Keratinocyte (primary cell): ENCODE results near the gene HAND2. TPM values are rescaled to one million over a fixed set of nuclear protein-coding genes. Genes with fewer than 3 reads are reported as not detected.

Source experiments
- DNase-seq: peaks from one replicate; pipeline ENCODE4 v3.0.0-alpha.2; 2011; ENCODE audit warnings: low read depth, missing footprints, low spot score
- FAIRE-seq: peaks from 2 replicates; lab custom pipeline; 2011; peaks lifted over from hg19 to GRCh38; lab: Jason Lieb, UNC
- H2AFZ ChIP-seq: 2 replicates; pipeline ENCODE4 v1.6.0; 2012; ENCODE audit warnings: low read length, control low read depth, inconsistent platforms; ENCODE audit not compliant: control insufficient read depth
- H3K27ac ChIP-seq: 2 replicates; pipeline ENCODE4 v1.5.1; 2011; ENCODE audit warnings: low read length; ENCODE audit not compliant: control insufficient read depth, insufficient read depth
- H3K27me3 ChIP-seq: 3 replicates; pipeline ENCODE4 v1.6.0; 2011; ENCODE audit warnings: low read length; ENCODE audit not compliant: control insufficient read depth, insufficient read depth; ENCODE audit errors: extremely low read depth
- H3K36me3 ChIP-seq, 2 experiments: 2 replicates in 1 of 2; 3 replicates in 1 of 2; pipeline ENCODE4 v1.5.1; 2011; ENCODE audit warnings: low read length in 2 of 2, mild to moderate bottlenecking in 1 of 2; ENCODE audit not compliant: control insufficient read depth in 2 of 2, insufficient read depth in 2 of 2; ENCODE audit errors: extremely low read depth in 1 of 2
- H3K4me1 ChIP-seq: 3 replicates; pipeline ENCODE4 v1.5.1; 2011; ENCODE audit warnings: low read length; ENCODE audit not compliant: control insufficient read depth, insufficient read depth; ENCODE audit errors: extremely low read depth
- H3K4me2 ChIP-seq: 3 replicates; pipeline ENCODE4 v1.6.0; 2011; ENCODE audit warnings: low read depth, low read length; ENCODE audit not compliant: control insufficient read depth, insufficient read depth; ENCODE audit errors: extremely low read depth
- H3K4me3 ChIP-seq, 3 experiments: fragments of 200-600 bp in 1 of 3; sonication (generic) in 1 of 3; 2 replicates in 2 of 3; 3 replicates in 1 of 3; pipeline ENCODE4 v1.5.1; 2011 to 2016; ENCODE audit warnings: low read length in 3 of 3, mild to moderate bottlenecking in 3 of 3, control low read depth in 2 of 3, inconsistent platforms in 1 of 3, low read depth in 1 of 3, mixed read lengths in 1 of 3, mixed run types in 1 of 3, moderate library complexity in 1 of 3; ENCODE audit not compliant: control insufficient read depth in 2 of 3, insufficient read depth in 2 of 3; ENCODE audit errors: extremely low read depth in 1 of 3
- H3K79me2 ChIP-seq: 2 replicates; pipeline ENCODE4 v1.6.0; 2012; ENCODE audit warnings: low read length; ENCODE audit not compliant: control insufficient read depth, insufficient read depth
- H3K9ac ChIP-seq: 3 replicates; pipeline ENCODE4 v1.6.0; 2011; ENCODE audit warnings: low read length; ENCODE audit not compliant: control insufficient read depth, insufficient read depth; ENCODE audit errors: extremely low read depth
- H3K9me1 ChIP-seq: 3 replicates; pipeline ENCODE4 v1.6.0; 2011; ENCODE audit warnings: low read length; ENCODE audit not compliant: control insufficient read depth, insufficient read depth; ENCODE audit errors: extremely low read depth
- H3K9me3 ChIP-seq: 2 replicates; pipeline ENCODE4 v1.5.1; 2012; ENCODE audit warnings: low read depth, low read length; ENCODE audit not compliant: control insufficient read depth
- H4K20me1 ChIP-seq: 3 replicates; pipeline ENCODE4 v1.6.0; 2011; ENCODE audit warnings: low read length; ENCODE audit not compliant: control insufficient read depth, insufficient read depth; ENCODE audit errors: extremely low read depth
- CTCF ChIP-seq, 3 experiments: IDR thresholded peaks in 1 of 3; conservative IDR thresholded peaks in 1 of 3; optimal IDR thresholded peaks in 1 of 3; 2 replicates in 2 of 3; 3 replicates in 1 of 3; pipeline versions ENCODE3 to v1.5.1; 2011; ENCODE audit warnings: low read length in 3 of 3, mild to moderate bottlenecking in 3 of 3, moderate library complexity in 2 of 3, control low read depth in 1 of 3, inconsistent platforms in 1 of 3; ENCODE audit not compliant: insufficient read depth in 2 of 3; ENCODE audit errors: extremely low read depth in 1 of 3
- EZH2 ChIP-seq: IDR thresholded peaks from one replicate; pipeline ENCODE4 v1.6.1; 2012; ENCODE audit warnings: inconsistent platforms, mild to moderate bottlenecking, low read length, moderate library complexity
- dilution Hi-C: fragments of 300-500 bp; cut with MboI; formaldehyde crosslinking; loops from one replicate; pipeline ENCODE4 v1.7.0; 2020; ENCODE audit warnings: low sequenced_read_pairs; ENCODE audit not compliant: extremely low pct_ligation_motif_present
- polyA plus RNA-seq, 5 experiments: library from polyadenylated mRNA; depleted of rRNA in 3 of 5; stranded (reverse) in 3 of 5; stranded (forward) in 1 of 5; unstranded in 1 of 5; fragments of >200 nt; gene quantifications; 1 replicate in 1 of 5; 2 replicates in 3 of 5; 3 replicates in 1 of 5; pipeline versions ENCODE4 v1.2.1 to v1.2.3, GENCODE V29; 2011 to 2012; ENCODE audit warnings: missing spikeins in 2 of 5, low read depth in 1 of 5, low replicate concordance in 1 of 5

The HAND2 gene
- polyA plus RNA-seq, 1 donor (not counting 4 experiments of a cell fraction or from before 2014, with no cell fraction given), result not detected

GRCh38 chr4:173573725-173574124 lies 43.7 kb upstream of the HAND2 start:
- no peaks in the 10 kb centered on the region for H3K9me1 ChIP-seq
- dilution Hi-C loops, result no loop called here
- no peak overlapping the region for H3K27ac ChIP-seq
- no peak overlapping the region for H2AFZ ChIP-seq
- no peaks in the 10 kb centered on the region for H3K36me3 ChIP-seq
- FAIRE-seq, result no peak
- no peaks in the 10 kb centered on the region for H3K9me3 ChIP-seq
- TF ChIP-seq EZH2 (no peak), CTCF (optimal IDR thresholded peaks at IDR 0.05 in 1 of 3, IDR thresholded peaks at IDR 0.05 in 1 of 3, conservative IDR thresholded peaks at IDR 0.05 in 1 of 3; ENCODE audit: extremely low read depth in 1 of 3, insufficient read depth in 2 of 3, low read length in 3 of 3) (no peak)
- no peak for DNase-seq
- H3K4me1 ChIP-seq, result no peaks in the 10 kb centered on the region
- H3K4me3 ChIP-seq, result no peak overlapping the region
- no peaks in the 10 kb centered on the region for H3K79me2 ChIP-seq
- no peaks in the 10 kb centered on the region for H4K20me1 ChIP-seq
- no peaks in the 10 kb centered on the region for H3K27me3 ChIP-seq
- no peak overlapping the region for H3K4me2 ChIP-seq
- H3K9ac ChIP-seq, result no peak overlapping the region

GRCh38 chr4:173573286-173573685 lies 43.3 kb upstream of the HAND2 start:
- dilution Hi-C loops, result no loop called here
- FAIRE-seq, result no peak
- no peaks in the 10 kb centered on the region for H3K27me3 ChIP-seq

More at GRCh38 chr4:173573286-173573685, 43.3 kb upstream of the HAND2 start:
- H4K20me1 ChIP-seq, result no peaks in the 10 kb centered on the region
- H3K4me3 ChIP-seq, result no peak overlapping the region
- no peaks in the 10 kb centered on the region for H3K36me3 ChIP-seq
- H3K4me2 ChIP-seq, result no peak overlapping the region
- no peaks in the 10 kb centered on the region for H3K9me3 ChIP-seq
- no peak overlapping the region for H3K9ac ChIP-seq
- no peak for TF ChIP-seq CTCF (optimal IDR thresholded peaks at IDR 0.05 in 1 of 3, IDR thresholded peaks at IDR 0.05 in 1 of 3, conservative IDR thresholded peaks at IDR 0.05 in 1 of 3; ENCODE audit: extremely low read depth in 1 of 3, insufficient read depth in 2 of 3, low read length in 3 of 3)
- TF ChIP-seq EZH2, result no peak
- no peak overlapping the region for H3K27ac ChIP-seq
- no peaks in the 10 kb centered on the region for H3K79me2 ChIP-seq
- no peaks in the 10 kb centered on the region for H3K4me1 ChIP-seq
- H2AFZ ChIP-seq, result no peak overlapping the region
- H3K9me1 ChIP-seq, result no peaks in the 10 kb centered on the region
- DNase-seq, result no peak
